ENCODE results near the gene ZNF532.

ZNF532 gene

GRCh38 chr18:58955738-58956137 is 91.1 kb downstream of the ZNF532 start:
- Histone ChIP-seq H3K27ac (ENCODE audit: low read length) (no peak overlapping the region), H3K9me3 (ENCODE audit: control insufficient read depth in 2 of 2, low read length in 2 of 2) (no peaks in the 10 kb centered on the region), H3K9ac (ENCODE audit: low read length in 2 of 2) (no peak overlapping the region), H3K27me3 (ENCODE audit: control insufficient read depth in 1 of 2, insufficient read depth in 2 of 2, low read length in 2 of 2) (no peaks in the 10 kb centered on the region), H3K4me3 (ENCODE audit: low read length in 2 of 2) (no peak overlapping the region), H3K36me3 (ENCODE audit: control insufficient read depth in 2 of 2, insufficient read depth in 2 of 2, low read length in 2 of 2) (peaks cover 11 to 16% of the 10 kb centered on the region in 2 donors), H3K4me1 (ENCODE audit: control insufficient read depth, insufficient read depth, low read length) (no peaks in the 10 kb centered on the region)

DNA sequence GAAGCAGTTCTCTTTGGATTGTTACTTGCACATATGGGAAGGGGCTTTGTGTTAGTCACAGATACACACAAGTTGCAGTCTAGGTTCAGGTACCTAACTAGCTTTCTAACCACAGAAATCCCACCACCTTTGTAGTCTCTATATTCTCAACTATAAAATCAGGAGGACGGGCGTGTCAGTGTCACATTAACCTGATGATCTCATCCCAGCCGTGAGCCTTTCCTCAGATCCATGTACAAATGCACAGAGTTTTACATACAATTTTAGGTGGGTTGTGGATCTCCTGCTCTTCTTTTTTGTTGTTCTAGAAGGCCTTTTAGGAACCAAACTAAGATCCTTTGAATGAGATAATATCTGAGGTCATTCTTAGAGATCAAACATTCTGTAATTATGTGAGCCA is 94.0 kb downstream of the ZNF532 start:
- Histone ChIP-seq H3K9ac (ENCODE audit: low read length in 2 of 2) (no peak overlapping the region), H3K4me1 (ENCODE audit: control insufficient read depth, insufficient read depth, low read length) (no peaks in the 10 kb centered on the region), H3K27me3 (ENCODE audit: control insufficient read depth in 1 of 2, insufficient read depth in 2 of 2, low read length in 2 of 2) (no peaks in the 10 kb centered on the region), H3K27ac (ENCODE audit: low read length) (no peak overlapping the region), H3K9me3 (ENCODE audit: control insufficient read depth in 2 of 2, low read length in 2 of 2) (no peaks in the 10 kb centered on the region), H3K4me3 (ENCODE audit: low read length in 2 of 2) (no peak overlapping the region), H3K36me3 (ENCODE audit: control insufficient read depth in 2 of 2, insufficient read depth in 2 of 2, low read length in 2 of 2) (peaks cover 19 to 21% of the 10 kb centered on the region in 2 donors)

- H3K4me3 ChIP-seq (ENCODE audit: low read length in 2 of 2): no peak overlapping the region
- H3K4me1 ChIP-seq (ENCODE audit: control insufficient read depth, insufficient read depth, low read length): no peaks in the 10 kb centered on the region
- no peaks in the 10 kb centered on the region for H3K27me3 ChIP-seq (ENCODE audit: control insufficient read depth in 1 of 2, insufficient read depth in 2 of 2, low read length in 2 of 2)
- no peak overlapping the region for H3K9ac ChIP-seq (ENCODE audit: low read length in 2 of 2)
- peaks cover 17 to 19% of the 10 kb centered on the region in 2 donors for H3K36me3 ChIP-seq (ENCODE audit: control insufficient read depth in 2 of 2, insufficient read depth in 2 of 2, low read length in 2 of 2)
- H3K27ac ChIP-seq (ENCODE audit: low read length): no peak overlapping the region
- no peaks in the 10 kb centered on the region for H3K9me3 ChIP-seq (ENCODE audit: control insufficient read depth in 2 of 2, low read length in 2 of 2)
These were observed 95.8 kb downstream of the ZNF532 start for GRCh38 chr18:58960508-58960907.

DNA sequence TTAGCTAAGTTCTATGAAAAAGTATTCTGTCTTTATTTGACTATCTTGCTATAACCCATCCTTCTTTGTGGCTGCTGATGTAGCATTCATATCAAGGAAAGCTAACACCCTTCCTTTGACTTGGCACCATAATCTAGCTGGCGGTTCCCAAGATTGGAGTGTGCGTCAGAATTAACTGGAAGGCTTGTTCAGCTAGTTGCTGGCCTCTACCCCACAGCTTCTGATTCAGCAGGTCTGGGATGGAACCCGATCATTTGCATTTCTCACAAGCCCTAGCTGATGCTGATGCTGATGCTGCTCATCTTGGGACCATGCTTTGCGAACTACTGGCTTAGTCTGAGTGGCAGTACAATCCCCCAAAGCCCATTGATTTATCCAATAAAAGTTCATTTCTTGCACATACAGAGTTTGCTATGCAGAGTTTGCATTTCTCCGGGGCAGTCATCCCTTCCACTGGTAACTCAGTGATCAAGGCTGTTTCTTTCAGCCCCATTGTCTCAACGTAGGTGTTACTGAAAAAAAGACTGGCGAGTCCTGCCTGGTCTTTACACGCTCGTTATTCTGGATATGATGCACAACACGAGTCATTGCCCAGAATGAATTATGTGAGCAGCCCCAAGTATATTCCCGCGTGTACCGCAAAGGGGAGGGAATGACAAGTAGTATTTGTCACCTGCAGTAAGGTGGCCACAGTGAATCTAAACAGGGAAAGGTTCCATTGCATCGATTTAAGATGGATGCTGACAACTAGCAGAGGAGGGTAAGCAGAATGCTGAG is 96.5 kb downstream of the ZNF532 start:
- H3K4me1 ChIP-seq (ENCODE audit: control insufficient read depth, insufficient read depth, low read length): no peaks in the 10 kb centered on the region
- H3K9me3 ChIP-seq (ENCODE audit: control insufficient read depth in 2 of 2, low read length in 2 of 2): no peaks in the 10 kb centered on the region
- H3K36me3 ChIP-seq (ENCODE audit: control insufficient read depth in 2 of 2, insufficient read depth in 2 of 2, low read length in 2 of 2): peaks cover 13 to 14% of the 10 kb centered on the region in 2 donors
- no peak overlapping the region for H3K9ac ChIP-seq (ENCODE audit: low read length in 2 of 2)
- H3K4me3 ChIP-seq (ENCODE audit: low read length in 2 of 2): no peak overlapping the region
- no peak overlapping the region for H3K27ac ChIP-seq (ENCODE audit: low read length)
- no peaks in the 10 kb centered on the region for H3K27me3 ChIP-seq (ENCODE audit: control insufficient read depth in 1 of 2, insufficient read depth in 2 of 2, low read length in 2 of 2)

GRCh38 chr18:58962336-58962735 is 97.7 kb downstream of the ZNF532 start:
- Histone ChIP-seq H3K9me3 (ENCODE audit: control insufficient read depth in 2 of 2, low read length in 2 of 2) (no peaks in the 10 kb centered on the region), H3K36me3 (ENCODE audit: control insufficient read depth in 2 of 2, insufficient read depth in 2 of 2, low read length in 2 of 2) (peaks cover 8 to 15% of the 10 kb centered on the region in 2 donors), H3K9ac (ENCODE audit: low read length in 2 of 2) (no peak overlapping the region), H3K4me1 (ENCODE audit: control insufficient read depth, insufficient read depth, low read length) (peaks cover 3% of the 10 kb centered on the region), H3K27ac (ENCODE audit: low read length) (no peak overlapping the region), H3K27me3 (ENCODE audit: control insufficient read depth in 1 of 2, insufficient read depth in 2 of 2, low read length in 2 of 2) (no peaks in the 10 kb centered on the region), H3K4me3 (ENCODE audit: low read length in 2 of 2) (no peak overlapping the region)

GRCh38 chr18:58965291-58966004 is 100.8 kb downstream of the ZNF532 start:
- H3K9ac ChIP-seq (ENCODE audit: low read length in 2 of 2): no peak overlapping the region
- peaks cover 14 to 28% of the 10 kb centered on the region in 2 donors for H3K36me3 ChIP-seq (ENCODE audit: control insufficient read depth in 2 of 2, insufficient read depth in 2 of 2, low read length in 2 of 2)
- H3K27me3 ChIP-seq (ENCODE audit: control insufficient read depth in 1 of 2, insufficient read depth in 2 of 2, low read length in 2 of 2): no peaks in the 10 kb centered on the region
- no peaks in the 10 kb centered on the region for H3K9me3 ChIP-seq (ENCODE audit: control insufficient read depth in 2 of 2, low read length in 2 of 2)
- H3K27ac ChIP-seq (ENCODE audit: low read length): no peak overlapping the region
- H3K4me1 ChIP-seq (ENCODE audit: control insufficient read depth, insufficient read depth, low read length): peaks cover 3% of the 10 kb centered on the region
- no peak overlapping the region for H3K4me3 ChIP-seq (ENCODE audit: low read length in 2 of 2)

DNA sequence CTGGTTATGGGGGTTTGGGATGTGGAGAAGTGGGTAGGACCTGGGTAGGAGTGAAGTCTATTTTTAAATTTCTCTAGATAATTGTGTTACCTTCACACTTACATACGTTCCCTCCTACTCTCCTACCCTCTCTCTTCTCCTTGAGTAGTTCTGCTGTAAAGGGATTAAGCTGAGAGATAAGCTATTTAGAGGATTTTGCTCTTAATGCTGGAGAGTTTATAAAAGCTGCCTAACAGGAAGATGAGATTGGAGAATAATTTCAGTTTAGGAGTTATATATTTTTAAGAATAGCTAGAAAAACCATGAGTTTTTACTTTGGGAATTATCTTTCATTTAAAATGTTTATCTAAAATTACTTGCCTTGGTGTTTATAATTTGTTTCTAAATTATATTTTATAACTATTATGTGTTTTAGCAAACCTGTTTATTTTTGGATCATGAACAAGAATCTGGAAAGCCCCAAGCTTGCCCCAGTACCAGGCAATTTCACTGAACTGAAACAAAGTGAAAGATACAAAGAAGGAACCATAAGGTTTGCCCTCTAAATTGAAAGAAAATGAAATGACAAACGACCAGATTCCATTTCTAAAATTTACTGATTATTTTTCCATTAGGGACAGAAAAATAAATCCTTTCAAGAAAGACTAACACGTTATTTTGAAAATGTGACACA is 101.5 kb downstream of the ZNF532 start:
- Histone ChIP-seq H3K27ac (ENCODE audit: low read length) (no peak overlapping the region), H3K9me3 (ENCODE audit: control insufficient read depth in 2 of 2, low read length in 2 of 2) (no peaks in the 10 kb centered on the region), H3K9ac (ENCODE audit: low read length in 2 of 2) (no peak overlapping the region), H3K4me3 (ENCODE audit: low read length in 2 of 2) (no peak overlapping the region), H3K4me1 (ENCODE audit: control insufficient read depth, insufficient read depth, low read length) (peaks cover 3% of the 10 kb centered on the region), H3K36me3 (ENCODE audit: control insufficient read depth in 2 of 2, insufficient read depth in 2 of 2, low read length in 2 of 2) (peaks cover 14 to 24% of the 10 kb centered on the region in 2 donors), H3K27me3 (ENCODE audit: control insufficient read depth in 1 of 2, insufficient read depth in 2 of 2, low read length in 2 of 2) (no peaks in the 10 kb centered on the region)

DNA sequence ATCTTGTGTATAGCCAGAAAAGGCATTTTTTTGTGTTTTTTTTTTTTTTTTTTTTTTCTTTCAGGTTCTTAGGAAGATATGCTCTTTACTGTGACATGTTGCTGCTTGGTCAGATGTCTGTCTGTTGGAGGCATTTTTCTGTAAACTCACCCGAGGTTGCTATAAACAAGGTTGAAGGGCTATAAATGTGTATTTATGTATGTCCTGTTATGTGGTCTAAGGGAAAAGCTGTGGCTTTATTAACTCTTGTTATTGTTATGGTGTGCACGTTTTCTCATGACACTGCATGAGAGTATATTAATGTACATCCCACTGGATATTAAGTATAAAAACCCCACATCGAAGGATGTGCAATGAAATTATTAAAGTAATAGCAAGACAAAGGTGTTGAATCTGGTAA is 102.0 kb downstream of the ZNF532 start:
- H3K4me3 ChIP-seq (ENCODE audit: low read length in 2 of 2): no peak overlapping the region
- no peak overlapping the region for H3K9ac ChIP-seq (ENCODE audit: low read length in 2 of 2)
- H3K27ac ChIP-seq (ENCODE audit: low read length): no peak overlapping the region
- peaks cover 3% of the 10 kb centered on the region for H3K4me1 ChIP-seq (ENCODE audit: control insufficient read depth, insufficient read depth, low read length)
- peaks cover 9 to 20% of the 10 kb centered on the region in 2 donors for H3K36me3 ChIP-seq (ENCODE audit: control insufficient read depth in 2 of 2, insufficient read depth in 2 of 2, low read length in 2 of 2)
- H3K27me3 ChIP-seq (ENCODE audit: control insufficient read depth in 1 of 2, insufficient read depth in 2 of 2, low read length in 2 of 2): no peaks in the 10 kb centered on the region
- no peaks in the 10 kb centered on the region for H3K9me3 ChIP-seq (ENCODE audit: control insufficient read depth in 2 of 2, low read length in 2 of 2)

DNA sequence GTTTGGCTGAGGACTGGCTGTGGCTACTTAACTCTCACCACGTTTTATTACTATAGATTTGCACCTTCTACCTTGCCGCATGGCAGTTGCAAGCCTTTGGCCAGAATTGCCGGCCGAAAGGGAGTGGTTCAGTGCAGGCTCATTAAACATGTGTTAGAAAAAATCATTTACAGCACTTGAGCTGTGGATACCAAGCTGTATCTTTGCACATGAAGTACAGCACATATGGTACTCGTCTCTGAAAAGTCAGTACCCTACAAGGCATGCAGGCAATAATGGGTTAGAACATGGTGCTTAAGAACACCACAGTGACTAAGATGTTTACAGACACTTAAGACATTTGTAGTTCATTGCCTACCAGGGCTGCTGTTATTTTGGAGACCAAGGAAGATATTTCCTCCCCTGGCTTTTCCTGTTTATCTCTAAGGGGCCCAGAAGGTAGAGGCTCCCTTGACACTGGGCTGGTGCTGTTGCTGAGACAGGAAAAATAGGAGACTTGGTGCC is 103.1 kb downstream of the ZNF532 start:
- Histone ChIP-seq H3K36me3 (ENCODE audit: control insufficient read depth in 2 of 2, insufficient read depth in 2 of 2, low read length in 2 of 2) (peaks cover 9 to 23% of the 10 kb centered on the region in 2 donors), H3K9ac (ENCODE audit: low read length in 2 of 2) (no peak overlapping the region)

DNA sequence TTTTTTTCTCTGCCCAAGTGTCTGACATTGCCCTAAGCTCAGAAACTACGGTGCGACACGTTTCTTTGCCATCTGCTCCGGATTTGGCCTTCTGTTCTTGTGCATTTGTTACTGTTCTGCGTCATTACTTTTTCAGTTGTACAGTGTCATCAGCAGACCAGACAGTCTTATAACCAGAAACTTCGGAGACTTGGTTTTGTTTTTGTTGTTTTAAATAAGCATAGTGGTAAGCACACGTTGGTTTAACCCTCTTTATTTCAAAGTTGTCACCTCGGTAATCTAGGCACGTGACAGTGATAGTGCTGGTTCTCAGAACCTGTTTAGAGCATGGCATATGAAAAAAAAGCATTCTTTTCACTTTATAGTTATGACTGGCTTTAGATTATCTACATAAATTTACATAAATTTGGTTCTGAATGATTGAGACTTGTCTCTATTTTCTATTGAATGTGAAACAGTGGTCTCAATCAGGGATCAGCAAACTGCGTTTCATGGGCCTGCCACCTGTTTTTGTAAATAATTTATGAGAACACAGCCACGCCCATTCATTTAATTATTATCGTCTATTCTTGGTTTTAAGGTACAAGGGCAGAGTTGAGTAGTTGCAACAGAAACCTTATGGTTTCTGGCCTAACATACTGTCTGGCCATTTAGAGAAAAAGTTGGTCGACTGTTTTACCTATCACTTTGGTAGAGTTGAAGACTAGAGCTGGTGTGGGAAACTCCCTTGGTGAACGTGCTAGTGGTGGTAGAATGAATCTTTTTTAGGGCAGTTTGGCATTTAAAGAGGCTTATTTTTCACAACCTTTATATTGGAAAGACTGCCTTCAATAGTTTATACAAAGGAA is 106.5 kb downstream of the ZNF532 start:
- Histone ChIP-seq H3K4me1 (ENCODE audit: control insufficient read depth, insufficient read depth, low read length) (peaks cover 3% of the 10 kb centered on the region), H3K27ac (ENCODE audit: low read length) (no peak overlapping the region), H3K27me3 (ENCODE audit: control insufficient read depth in 1 of 2, insufficient read depth in 2 of 2, low read length in 2 of 2) (no peaks in the 10 kb centered on the region), H3K9me3 (ENCODE audit: control insufficient read depth in 2 of 2, low read length in 2 of 2) (no peaks in the 10 kb centered on the region), H3K9ac (ENCODE audit: low read length in 2 of 2) (no peak overlapping the region), H3K36me3 (ENCODE audit: control insufficient read depth in 2 of 2, insufficient read depth in 2 of 2, low read length in 2 of 2) (peaks cover 9 to 25% of the 10 kb centered on the region in 2 donors), H3K4me3 (ENCODE audit: low read length in 2 of 2) (no peak overlapping the region)

More for the DNA sequence above, 103.1 kb downstream of the ZNF532 start:
- peaks cover 3% of the 10 kb centered on the region for H3K4me1 ChIP-seq (ENCODE audit: control insufficient read depth, insufficient read depth, low read length)
- H3K27me3 ChIP-seq (ENCODE audit: control insufficient read depth in 1 of 2, insufficient read depth in 2 of 2, low read length in 2 of 2): no peaks in the 10 kb centered on the region
- no peak overlapping the region for H3K27ac ChIP-seq (ENCODE audit: low read length)
- H3K9me3 ChIP-seq (ENCODE audit: control insufficient read depth in 2 of 2, low read length in 2 of 2): no peaks in the 10 kb centered on the region
- H3K4me3 ChIP-seq (ENCODE audit: low read length in 2 of 2): no peak overlapping the region
